GM21529 (cell line): ENCODE measurements around the gene CYLD.

Source experiments
- ATAC-seq: cut with Tn5 transposase; IDR thresholded peaks from one replicate; pipeline ENCODE4 v1.9.1; 2021; ENCODE audit not compliant: unreplicated experiment

CYLD gene

GRCh38 chr16:50841081-50841886 lies 99.4 kb downstream of the CYLD start:
- no peak for ATAC-seq

DNA sequence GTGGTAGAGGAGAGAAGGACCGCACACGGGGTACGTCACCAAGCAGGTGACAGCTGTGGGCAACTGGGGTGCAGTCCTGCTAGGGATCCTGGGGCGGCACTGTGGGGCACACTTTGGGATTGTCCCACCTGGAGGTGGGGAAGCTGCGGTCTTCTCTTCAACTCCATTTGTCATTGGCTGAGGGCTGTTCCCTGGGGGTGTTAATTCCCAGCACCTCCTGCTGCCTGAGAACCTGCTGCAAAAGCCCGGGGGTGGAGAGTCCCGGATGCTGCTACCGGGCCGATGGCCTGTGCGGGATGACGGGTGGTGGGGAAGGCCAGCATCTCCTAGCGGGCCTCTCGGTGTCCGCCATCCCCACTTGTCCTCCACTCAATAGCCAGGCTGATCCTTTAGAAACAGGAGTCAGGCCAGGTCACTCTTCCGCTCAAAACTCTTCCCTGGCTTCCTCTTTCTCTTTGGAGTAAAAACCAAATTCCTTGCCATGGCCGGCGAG lies 100.2 kb downstream of the CYLD start:
- ATAC-seq: no peak

DNA sequence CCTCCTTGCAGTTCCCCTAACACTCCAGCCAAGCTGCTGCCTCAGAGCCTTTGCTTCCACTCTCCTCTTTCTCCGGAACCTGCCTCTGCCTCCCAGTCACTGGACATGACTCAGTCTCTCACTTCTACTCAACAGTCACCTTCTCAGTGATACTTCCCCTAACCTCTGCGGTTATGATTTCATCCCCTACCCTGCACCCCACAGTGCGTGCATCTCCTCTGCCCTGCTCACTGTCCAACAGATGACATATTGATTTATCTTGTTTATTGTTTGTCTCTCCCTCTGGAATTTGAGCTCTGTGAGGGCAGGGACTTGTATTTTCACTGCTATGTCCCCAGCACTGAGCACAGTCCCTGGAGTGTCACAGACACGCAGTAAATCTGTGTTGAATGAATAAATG lies 100.7 kb downstream of the CYLD start:
- no peak for ATAC-seq

DNA sequence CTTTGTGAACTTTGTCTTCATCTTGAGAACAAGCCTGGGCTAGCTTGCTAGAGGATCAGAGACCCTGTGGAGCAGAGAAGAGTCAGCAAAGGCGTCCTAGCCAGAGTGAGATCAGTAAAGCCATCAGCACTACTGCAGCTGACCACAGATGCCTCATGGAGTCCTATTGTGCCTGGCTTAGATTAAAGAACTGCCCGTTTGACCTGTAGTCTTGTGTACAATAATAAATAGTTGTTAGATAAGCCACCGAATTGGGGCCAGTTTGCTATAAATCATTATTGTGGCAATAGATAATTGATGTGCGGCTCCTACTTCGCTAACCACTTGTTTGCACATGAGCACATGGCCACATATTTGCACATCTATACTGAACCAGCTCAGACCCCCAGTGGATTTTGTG lies 103.0 kb downstream of the CYLD start:
- ATAC-seq: no peak

DNA sequence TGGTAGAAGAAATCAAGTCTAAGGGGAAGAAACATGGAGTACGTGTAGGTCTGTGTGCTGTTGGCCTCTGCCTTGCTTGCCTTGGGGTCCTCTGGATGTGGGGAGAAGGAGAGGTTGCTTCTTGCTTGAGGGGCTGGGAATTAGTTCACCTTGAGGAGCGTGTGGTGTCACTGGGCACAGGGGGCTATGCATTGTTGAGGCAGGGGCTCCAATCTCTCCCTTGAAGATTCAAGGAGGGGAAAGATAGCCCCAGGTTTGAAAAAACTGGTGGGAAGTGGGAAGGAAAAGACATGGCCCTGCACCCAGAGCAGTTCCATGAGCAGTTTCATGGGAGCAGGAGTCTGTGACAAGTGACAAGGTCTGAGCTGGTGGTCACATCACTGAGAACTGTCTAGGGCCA lies 103.4 kb downstream of the CYLD start:
- no peak for ATAC-seq

DNA sequence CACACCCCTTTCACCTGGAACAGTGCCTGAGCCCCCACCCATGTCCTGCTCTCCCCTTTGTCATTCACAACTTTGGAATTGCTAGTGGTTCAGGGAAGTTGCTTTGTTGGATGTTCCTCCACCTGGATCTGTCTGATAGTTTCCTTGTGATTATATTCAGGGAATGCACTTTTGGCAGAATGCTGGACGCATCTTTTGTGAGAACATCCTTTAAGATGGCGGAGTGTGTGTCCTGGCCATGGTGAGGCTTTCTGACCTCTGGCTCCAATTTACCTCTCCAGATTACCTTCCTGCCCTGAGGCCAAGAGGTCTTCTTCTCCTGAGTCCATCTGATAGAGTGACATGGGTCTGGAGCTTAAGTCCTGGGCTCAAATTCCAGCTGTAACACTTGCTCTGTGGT lies 104.6 kb downstream of the CYLD start:
- ATAC-seq: no peak

DNA sequence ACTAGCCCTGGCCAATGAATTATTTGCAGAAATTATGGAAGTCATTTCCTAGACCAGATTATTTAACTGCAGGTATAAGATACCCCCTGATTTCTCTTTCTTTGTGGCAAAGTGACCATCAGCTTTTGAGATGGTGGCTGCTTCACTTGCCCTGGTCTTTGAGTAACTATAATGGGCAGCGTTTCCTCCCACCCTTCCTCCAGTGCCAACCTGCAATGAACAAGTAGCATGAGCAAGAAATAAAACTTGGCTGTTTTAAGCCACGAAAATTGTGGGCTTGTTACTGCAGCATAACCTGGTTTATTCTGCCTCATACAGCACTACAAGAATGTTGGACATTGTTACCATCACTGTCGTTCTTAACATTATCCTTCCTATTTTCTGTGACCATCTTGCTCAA lies 105.3 kb downstream of the CYLD start:
- ATAC-seq: no peak

DNA sequence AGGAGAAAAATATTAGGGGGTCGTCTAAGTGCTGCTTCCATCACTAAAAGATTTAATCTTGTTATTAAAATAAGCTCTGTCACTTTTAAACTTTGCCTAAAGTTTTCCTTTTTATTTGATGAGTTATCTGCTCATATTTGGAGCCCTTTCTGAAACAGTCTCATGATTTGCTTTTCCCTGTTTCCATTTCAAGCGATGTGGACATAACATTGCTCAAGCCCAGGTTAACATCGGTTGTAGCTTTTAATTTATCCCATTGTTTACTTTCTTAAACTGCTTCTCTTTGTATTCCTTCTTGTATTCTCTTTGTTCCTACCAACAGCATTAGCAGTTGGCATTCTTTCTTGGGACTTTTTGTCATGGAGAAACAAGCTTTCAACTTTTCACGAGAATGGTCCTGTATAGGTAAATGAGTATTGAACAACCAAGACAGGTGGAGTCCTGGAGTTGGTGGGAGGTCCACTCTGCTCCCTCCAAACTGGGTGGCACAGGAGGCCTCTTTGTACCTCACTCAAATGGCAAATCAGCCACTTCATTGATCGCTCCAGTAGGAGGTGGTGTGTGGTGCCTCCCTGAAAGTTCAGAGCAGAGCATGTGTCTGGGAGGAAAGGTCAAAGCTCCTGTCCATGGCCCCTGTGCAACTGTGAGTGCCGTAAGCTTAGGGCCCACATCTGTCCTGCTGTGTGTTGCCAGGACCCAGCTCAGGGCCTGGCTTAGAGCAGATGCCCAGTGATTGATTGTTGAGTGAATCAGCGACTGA lies 107.0 kb downstream of the CYLD start:
- ATAC-seq: no peak
